8988T (cell line): ENCODE data around the gene TTC5.
"Not testable (repeated sequence)": the region's sequence is repeated elsewhere in the genome, so short reads cannot be mapped to it uniquely, and the experiment has no call there.

Experiments
- DNase-seq: peaks from one replicate; pipeline ENCODE4 v3.0.0; 2011

Gene TTC5, protein sequence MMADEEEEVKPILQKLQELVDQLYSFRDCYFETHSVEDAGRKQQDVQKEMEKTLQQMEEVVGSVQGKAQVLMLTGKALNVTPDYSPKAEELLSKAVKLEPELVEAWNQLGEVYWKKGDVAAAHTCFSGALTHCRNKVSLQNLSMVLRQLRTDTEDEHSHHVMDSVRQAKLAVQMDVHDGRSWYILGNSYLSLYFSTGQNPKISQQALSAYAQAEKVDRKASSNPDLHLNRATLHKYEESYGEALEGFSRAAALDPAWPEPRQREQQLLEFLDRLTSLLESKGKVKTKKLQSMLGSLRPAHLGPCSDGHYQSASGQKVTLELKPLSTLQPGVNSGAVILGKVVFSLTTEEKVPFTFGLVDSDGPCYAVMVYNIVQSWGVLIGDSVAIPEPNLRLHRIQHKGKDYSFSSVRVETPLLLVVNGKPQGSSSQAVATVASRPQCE

DNA sequence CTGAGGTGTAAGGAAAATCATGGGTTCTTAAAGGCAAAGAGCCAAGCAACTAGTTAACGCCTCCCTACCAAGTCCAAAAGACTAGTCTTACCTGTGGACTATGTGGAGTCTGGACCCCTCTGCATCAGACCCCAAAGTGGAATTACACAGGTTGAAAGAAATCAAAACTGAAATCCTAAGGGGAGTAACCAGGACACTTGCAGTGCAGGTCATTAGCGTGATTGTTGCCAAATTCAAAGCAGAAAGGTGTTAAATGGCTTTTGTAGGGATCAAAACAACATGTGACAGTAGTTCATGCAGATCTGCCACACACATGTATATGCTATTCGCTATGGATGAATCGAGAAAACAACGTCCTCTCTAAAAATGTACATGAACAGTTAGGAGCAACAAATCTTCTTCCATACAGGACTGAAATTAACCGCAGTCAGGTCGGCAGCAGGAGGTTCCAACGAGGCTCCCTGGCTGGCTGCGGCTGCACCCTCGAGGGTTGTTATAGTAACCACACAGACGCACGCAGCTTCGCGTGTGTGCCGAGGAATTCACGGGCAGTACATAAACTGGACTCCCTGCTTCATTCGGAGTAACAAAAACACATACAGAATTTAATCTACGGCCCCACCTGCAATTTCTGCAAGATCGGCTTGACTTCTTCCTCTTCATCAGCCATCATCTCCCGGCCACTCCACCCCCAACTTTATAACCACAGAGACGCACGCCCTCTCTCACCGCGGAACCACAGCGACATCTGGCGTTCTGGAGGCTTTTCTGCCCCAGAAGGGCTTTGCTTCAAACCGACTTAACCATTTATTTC lies at the start of gene TTC5:
TSS of gene TTC5 (minus strand) at position 687 of the 814 bp plus-strand sequence. CDS start at position 673, 14 bp downstream.
- DNase-seq = peak; percentile 44

DNA sequence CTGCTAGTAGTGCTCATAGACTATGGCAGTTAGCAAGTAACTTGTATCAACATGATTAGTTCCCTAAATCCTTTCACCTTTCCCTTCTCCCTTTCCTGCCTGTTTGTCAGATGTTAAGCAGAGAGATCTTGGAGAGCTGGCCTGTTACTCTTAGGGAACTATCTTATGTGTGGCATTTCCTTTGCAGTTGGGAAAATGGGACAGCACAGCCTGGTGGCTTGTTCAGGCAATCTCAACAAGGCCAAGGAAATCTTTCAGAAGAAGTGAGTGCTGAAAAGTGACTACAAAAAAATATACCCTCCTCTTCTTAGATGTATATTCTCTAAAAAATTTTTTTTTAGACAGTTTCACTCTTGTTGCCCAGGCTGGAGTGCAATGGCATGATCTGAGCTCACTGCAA lies 45.1 kb upstream of the TTC5 start:
- no peak for DNase-seq

DNA sequence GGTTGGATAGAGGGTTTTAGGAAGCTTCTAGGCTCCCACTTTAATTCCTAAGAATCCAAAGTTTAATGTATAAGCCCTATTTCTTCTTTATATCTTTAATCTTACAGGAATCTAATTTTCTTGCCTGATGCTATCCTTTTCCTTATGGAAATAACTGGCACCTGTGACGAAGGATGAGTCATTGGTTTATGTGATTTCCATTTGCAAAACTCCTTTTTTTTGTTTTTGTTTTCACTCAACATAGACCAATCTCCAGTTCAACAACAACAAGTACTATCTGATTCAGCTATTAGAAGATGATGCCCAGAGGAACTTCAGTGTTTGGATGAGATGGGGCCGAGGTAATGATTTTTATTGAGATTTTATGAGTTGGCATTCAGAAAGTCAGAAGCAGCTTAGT lies 44.5 kb upstream of the TTC5 start:
- no peak for DNase-seq

DNA sequence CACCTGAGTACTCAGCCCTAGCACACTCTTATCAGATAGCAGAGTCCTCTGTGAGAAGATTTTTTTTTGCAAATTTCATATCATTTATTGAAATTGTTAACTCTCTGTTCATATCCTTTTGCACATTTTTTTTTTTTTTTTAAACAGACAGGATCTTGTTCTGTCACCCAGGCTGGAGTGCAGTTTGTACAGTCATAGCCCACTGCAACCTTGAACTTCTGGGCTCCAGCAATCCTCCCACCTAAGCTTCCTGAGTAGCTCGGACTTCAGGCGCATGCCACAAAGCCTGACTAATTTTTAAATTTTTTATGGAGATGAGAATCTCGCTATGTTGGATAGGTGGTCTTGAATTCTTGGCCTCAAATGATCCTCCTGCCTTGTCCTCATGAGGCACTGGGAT lies 42.0 kb upstream of the TTC5 start:
- no peak for DNase-seq

DNA sequence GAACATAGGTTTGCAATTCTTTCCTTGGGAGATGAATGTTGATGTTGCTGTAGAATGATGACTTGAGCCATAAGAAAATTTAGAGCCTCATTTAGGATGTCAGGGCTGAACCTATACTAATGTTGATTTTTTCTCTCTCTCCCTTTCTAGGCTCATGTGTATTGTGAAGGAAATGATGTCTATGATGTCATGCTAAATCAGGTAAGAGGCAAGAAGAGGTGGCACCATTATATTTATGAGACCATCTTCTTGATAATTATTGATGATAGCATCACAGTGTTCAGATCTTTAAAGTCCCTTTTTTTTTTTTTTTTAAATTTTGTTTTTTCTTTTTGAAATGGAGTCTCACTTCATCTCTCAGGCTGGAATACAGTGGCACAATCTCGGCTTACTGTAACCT lies 41.0 kb upstream of the TTC5 start:
- no peak for DNase-seq

DNA sequence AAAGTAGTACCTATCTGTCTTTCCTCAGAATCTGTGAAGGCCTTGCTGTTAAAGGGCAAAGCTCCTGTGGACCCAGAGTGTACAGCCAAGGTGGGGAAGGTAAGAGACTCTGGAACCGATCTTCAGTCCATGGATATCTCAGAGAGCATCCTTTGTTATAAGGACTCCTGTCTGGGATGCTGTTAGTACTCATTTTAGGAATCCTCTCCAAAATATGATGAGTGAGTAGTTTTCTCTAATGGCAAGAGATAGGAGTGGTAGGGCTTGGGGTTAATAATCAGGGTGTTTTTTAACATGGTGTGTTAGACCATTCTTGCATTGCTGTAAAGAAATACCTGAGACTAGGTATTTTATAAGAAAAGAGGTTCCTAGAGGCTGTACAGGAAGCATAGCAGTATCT lies 39.6 kb upstream of the TTC5 start:
- no peak for DNase-seq

DNA sequence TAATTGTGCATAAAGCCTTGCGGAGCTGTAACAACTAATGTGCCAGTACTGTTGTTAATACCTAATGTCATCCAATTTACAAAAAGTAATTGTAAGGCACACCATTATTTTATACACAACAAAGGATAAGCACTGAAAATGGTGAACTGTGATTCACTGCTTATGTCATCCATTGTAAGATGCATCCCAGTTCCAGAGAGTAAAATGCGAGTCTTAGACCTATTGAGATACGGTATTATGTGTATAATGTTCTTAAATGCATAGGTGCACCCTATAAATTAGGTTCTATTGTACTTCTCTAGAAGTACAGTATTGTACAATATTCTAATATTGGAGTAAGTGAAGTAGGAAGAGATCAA lies 38.1 kb upstream of the TTC5 start:
- DNase-seq = no peak

DNA sequence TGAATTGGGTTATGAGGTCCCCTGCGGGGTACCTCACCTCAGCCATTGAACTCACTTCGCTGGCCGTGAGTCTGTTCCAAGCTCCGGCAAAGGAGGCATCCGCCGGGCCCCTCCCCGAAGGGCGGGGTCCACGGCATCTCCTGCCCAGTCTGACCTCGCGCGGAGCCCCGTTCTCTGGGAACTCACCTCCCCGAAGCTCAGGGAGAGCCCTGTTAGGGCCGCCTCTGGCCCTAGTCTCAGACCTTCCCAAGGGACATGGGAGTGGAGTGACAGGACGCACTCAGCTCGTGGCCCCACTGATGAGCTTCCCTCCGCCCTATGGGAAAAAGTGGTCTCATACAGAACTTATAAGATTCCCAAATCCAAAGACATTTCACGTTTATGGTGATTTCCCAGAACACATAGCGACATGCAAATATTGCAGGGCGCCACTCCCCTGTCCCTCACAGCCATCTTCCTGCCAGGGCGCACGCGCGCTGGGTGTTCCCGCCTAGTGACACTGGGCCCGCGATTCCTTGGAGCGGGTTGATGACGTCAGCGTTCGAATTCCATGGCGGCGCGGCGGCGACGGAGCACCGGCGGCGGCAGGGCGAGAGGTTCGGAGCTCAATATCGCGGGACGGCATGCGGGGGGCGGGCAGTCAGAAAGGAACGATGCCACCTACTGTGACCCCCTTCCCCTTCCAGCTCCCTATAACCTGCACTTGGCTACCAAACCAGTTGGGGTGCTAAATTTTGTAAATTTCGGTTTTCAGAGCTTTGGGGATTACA lies 37.5 kb upstream of the TTC5 start, which contains the start of gene PARP2:
TSS of gene PARP2 (plus strand) at position 544 of the 770 bp plus-strand sequence. CDS start at position 551, 7 bp downstream.
- DNase-seq = peak; percentile 32

DNA sequence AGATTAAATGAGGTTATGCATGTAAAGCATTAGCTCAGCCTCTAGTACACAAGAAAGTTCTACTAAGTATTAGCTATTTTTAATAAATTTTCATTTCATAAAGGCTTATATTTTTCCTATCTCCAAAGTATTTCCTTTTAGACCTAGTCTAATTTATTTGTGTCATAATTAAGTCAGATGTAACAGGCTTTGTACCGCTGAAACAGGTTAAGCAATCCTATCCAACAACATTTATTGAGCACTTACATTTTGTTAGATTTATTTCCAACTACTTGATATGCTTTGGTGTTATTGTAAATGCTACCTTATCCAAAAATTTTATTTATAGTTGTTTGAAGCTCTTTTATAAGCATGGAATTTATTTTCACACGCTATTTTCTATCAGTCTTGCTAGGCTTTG lies 35.9 kb upstream of the TTC5 start:
- DNase-seq = no peak

DNA sequence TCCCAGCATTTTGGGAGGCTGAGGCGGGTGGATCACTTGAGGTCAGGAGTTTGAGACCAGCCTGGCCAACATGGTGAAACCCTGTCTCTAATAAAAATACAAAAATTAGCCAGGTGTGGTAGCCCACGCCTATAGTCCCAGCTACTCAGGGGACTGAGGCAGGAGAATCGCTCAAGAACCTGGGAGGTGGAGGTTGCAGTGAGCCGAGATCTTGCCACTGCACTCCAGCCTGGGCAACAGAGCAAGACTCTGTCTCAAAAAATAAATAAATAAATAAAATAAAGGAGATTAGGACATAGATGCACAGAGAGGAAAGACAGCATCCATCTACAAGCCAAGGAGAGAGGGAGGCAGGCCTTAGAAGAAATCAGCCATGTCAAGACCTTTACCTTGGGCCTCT lies 35.3 kb upstream of the TTC5 start:
- DNase-seq = not testable (repeated sequence)

DNA sequence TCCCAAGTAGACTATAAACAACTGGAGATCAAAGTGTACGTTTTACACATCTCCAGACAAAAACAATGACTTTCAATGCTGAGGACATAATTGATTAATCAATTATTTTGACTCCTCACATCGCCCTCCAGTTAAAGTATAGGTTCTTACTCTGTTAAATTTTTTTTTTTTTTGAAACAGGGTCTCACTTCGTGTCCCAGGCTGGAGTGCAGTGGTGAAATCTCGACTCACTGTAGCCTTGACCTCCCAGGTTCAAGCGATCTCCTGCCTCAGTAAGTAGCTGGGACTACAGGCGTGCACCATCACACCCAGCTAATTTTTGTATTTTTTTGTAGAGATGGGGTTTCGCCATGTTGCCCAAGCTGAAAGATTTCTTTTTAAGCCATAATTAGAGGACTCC lies 28.3 kb upstream of the TTC5 start:
- DNase-seq = no peak

DNA sequence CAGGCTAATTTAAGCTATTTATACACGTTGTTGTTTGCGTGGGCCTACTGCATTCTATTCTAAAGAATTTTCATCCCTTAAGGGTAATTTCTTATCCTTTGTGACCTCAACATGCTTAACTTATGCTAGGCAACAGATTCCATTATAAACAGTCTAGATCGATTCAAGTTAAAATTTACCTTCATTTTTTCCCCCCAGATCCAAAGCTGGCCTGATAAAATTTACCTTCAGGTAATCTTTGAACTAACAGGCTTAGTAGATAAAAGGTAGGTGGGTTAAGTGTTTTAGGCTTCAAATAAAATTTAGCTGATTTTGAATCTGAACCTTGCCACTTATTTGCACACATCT lies 27.7 kb upstream of the TTC5 start:
- no peak for DNase-seq

DNA sequence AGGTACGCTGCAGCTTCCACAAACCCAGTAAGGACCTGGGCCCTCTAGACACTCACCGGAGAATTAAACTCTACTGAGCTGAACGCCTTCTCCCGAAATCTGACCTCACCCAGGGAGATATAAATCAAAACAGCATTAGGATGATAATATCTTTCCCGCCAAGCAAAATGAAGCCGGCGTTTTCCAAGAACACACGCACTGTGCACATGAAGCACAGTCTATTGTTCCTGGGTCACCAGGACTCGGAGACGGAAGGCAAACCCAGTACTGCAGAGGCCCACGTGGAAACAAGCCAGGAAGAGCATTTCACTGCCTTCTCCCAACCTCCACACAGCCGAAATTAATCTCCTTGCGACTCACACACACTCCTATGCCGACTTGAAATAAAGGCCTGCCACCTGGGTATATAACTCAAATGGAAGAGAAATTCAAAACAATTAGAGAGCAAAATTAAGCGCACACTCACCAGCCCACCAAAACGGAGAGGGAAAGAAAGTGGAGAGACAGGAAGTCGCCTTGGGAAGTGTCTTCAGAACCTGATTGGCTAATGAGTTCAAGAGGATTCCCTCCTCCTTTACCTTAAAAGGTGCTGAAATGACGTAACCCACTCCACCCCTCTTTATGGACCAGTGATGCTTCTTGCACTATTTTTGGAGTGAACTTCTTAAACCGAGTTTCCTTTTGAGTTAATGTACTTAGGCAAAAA lies 27.2 kb upstream of the TTC5 start, which contains the start of gene CCNB1IP1:
TSS of gene CCNB1IP1 (minus strand) at position 492 of the 706 bp plus-strand sequence. CDS start 16,756 bp downstream, outside the sequence.
- peak; percentile 47 for DNase-seq

DNA sequence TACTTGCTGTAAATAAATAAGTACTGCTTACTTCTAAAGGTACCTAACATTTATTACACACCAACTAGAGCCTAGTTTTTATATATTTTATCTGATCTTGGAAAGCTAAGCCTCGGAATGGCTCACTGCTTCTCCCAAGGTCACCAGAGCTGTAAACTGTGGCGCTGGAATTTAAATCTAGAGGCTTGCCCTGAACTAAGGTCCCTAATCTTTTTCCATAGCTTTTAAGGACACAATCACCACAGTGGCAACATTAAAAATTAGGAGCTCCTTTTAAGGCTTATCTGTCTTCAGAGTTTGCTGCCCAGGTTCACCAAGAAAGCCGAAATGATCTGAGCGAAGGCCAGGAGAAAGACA lies 26.7 kb upstream of the TTC5 start:
- no peak for DNase-seq

DNA sequence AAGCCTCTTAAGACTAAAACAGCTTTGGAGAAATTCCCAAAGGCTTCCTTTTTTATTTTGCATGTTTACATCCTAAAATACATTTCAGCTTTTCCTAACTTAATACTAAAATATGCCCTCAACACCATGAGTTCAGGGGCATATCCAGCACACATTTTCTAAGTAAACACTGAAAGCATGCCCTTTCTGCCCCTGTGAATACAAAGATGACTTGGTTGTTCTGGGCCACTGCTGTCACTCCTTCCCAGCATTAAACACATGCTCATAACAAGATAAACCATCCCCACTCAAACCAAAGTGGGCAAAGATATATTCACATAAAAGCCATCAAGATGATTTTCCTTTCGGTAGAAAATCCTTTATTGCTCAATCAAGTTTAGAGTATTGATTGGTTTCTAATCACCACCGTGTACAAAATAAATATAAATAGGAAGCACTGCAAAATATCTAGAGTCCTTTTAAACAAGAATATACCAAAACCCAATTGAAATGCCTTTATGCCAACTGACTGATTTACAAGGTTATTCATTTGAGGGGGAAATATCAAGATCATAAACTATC lies 25.4 kb upstream of the TTC5 start:
- DNase-seq = no peak

DNA sequence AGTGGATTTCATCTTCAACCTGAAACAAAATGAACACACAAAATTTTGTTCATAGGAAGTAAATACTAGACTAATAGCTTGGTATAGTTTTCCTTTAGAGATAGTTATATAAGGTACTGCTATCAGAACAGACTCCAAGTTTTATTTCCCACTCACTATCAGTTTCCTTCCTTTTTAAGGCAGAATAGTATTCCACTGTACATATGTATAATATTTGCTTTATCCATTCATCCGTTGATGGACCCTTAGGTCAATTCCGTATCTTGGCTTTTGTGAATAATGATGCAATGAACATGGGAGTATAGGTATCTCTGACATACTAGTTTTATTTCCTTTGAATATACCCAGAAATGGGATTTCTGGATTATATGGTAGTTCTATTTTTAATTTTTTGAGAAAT lies 23.6 kb upstream of the TTC5 start:
- no peak for DNase-seq

DNA sequence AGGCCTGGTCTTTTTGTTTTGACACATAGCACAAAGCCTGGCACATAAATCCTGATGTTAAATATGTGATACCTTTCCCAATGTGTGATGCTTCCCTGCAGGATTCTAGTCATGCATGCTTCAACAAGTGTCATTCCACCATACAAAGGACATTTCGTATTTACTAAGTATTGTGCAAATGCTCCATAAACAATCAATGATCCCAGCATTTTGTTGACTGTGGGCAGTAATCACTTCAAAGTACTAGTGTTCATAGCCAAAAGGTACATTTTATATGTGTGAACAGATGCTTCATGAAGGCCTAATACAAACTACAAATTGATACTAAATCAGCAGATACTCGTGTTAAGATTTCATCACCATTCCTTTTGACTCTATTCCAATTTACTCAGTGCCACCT lies 23.0 kb upstream of the TTC5 start:
- no peak for DNase-seq

DNA sequence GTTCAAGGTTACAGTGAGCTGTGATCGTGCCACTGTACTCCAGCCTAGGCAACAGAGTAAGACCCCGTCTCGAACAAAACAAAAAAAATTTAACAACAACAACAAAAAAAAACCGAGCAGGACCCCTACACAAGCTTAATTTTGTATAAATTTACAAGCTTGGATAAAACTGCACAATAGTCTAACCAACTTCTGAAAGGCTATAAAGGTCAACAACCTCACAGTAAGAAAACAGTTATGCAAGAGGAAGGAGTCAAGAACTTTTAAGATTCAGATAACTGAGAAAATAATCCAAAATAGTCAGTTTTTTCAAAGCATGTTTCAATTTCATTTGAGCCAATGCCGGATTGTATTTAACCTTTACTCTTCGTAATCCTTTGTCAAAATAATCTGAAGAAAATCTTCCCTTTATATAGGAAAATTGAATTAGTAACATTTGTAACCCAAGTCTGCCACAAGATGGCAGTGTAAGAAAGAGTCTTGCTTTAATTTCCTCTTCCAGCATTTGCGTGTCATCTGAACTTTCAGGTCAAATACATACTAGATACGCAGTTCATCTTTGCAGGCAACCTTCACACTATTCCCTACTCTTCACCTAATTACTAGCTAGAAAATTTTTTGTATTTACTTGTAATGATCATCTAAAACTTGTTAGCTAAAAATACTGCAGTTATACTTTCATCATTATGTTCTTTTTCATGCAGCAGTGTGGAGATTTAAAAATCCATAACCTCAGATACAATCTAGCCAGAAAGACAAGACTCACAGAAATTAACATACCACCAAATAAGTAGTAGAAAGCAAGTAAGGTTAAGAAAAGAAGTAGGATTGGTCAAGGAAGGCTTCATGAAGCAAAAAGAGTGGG lies 21.5 kb upstream of the TTC5 start:
- no peak for DNase-seq

DNA sequence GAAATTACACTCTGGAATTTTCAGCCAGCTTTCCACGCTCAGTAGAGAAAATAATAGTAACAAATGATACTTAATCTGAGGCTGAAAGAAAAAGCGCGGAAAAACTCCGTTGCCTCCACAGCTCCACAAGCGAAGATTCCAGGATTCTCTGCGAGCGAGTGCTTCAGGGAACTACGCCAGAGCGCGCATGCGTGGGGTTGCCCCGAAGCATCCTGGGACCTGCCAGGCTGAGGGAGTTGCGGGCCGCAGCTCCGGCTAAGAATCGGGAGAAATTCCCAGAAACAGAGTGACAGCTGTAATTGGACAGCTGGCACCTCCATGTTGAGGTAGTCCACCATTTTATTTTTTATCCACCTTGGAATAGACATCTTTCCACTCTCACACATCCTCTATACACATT lies 12.0 kb upstream of the TTC5 start:
- no peak for DNase-seq

DNA sequence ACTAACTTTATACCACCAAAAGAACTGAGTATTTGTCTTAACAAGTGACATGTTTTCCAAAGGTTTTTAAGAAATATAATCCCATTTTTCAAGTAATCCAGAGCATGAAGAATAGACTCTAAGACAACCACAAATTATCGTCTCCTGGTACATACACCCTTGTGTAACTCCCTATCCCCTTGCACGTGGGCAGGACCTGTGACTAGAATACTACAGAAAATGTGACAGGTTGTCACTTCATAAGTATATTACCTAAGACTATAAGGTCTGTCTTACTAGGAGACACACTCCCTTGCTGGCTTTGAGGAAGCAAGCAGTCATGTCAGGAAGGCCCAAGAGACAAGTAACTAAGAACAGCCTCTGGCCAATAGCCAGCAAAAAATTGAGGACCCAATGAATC lies 8.3 kb upstream of the TTC5 start:
- no peak for DNase-seq

DNA sequence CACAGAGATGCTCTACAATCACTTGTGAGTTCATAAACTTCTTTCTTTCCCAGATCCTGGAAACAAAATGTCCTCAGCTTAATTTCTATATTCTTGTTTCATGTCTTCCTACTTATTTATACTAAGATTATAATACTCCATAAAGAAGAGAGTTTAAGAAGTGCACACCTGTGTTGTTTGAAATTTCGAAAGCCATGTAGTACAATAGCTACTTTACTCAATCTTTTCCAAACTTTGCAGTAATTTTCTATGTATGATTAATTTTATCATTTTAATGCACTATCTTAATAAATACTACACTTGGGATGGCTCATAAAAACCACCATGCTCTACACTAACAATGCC lies 300 bp upstream of the TTC5 start:
- DNase-seq = no peak
